Ascending aorta (tissue), 2 donors: ENCODE data around the gene TTLL13. TPM values are rescaled to one million over a fixed set of nuclear protein-coding genes. Genes with fewer than 3 reads are reported as not detected.

Experiments
- DNase-seq, 2 donors: peaks; one replicate each; pipeline ENCODE4 v3.0.0-alpha.2; 2019; ENCODE audit warnings: low spot score in 2 of 2
- H3K27ac ChIP-seq, 2 donors: fragments of 200-600 bp; sonication (generic); one replicate each; pipeline ENCODE4 v1.5.1; 2016 to 2017; ENCODE audit warnings: mild to moderate bottlenecking in 1 of 2
- H3K27me3 ChIP-seq: fragments of 200-600 bp; sonication (generic); one replicate; pipeline ENCODE4 v1.5.1; 2017
- H3K36me3 ChIP-seq, 2 donors: fragments of 200-600 bp; sonication (generic); one replicate each; pipeline ENCODE4 v1.5.1; 2016
- H3K4me1 ChIP-seq, 2 donors: fragments of 200-600 bp; sonication (generic); one replicate each; pipeline ENCODE4 v1.5.1; 2016 to 2017; ENCODE audit warnings: mild to moderate bottlenecking in 1 of 2
- H3K4me3 ChIP-seq, 2 donors: fragments of 200-600 bp; sonication (generic); one replicate each; pipeline ENCODE4 v1.5.1; 2016 to 2017; ENCODE audit warnings: mild to moderate bottlenecking in 1 of 2
- H3K9me3 ChIP-seq, 2 donors: fragments of 200-600 bp; sonication (generic); one replicate each; pipeline ENCODE4 v1.5.1; 2016
- CTCF ChIP-seq, 3 experiments: fragments of 200-600 bp in 2 of 3; fragments of 450-650 bp in 1 of 3; sonication (generic) in 2 of 3; IDR thresholded peaks; one replicate each; pipeline ENCODE4 v1.5.1; 2016 to 2019; ENCODE audit warnings: antibody characterized with exemption in 3 of 3, mild to moderate bottlenecking in 1 of 3, moderate library complexity in 1 of 3
- intact Hi-C: fragments of 100-400 bp; cut with DNase I; formaldehyde crosslinking; loops from one replicate; pipeline ENCODE4 v1.15.1; 2023
- total RNA-seq: library from RNA; depleted of rRNA; stranded (reverse); fragments of >200 nt; gene quantifications from one replicate; pipeline ENCODE4 v1.1.0, GENCODE V29; 2016

The TTLL13 gene
- total RNA-seq, 1 donor from 2014 or later = not detected

GRCh38 chr15:90219421-90220141 lies 29.8 kb upstream of the TTLL13 start:
- H3K9me3 ChIP-seq = no peaks in the 10 kb centered on the region
- H3K27ac ChIP-seq = no peak overlapping the region
- H3K36me3 ChIP-seq = peaks cover 13% of the 10 kb centered on the region in 2 donors
- H3K4me3 ChIP-seq = no peak overlapping the region
- TF ChIP-seq CTCF (IDR thresholded peaks at IDR 0.05) = peak; percentile 48 to 58 (median 57)
- DNase-seq = no peak
- H3K4me1 ChIP-seq = peaks cover 4 to 5% of the 10 kb centered on the region in 2 donors
- intact Hi-C loops = loop anchor here (10.0 kb wide), 1 partner anchor 455 kb away; no protein-coding TSS in a partner anchor
- no peaks in the 10 kb centered on the region for H3K27me3 ChIP-seq

GRCh38 chr15:90221246-90221900 lies 28.0 kb upstream of the TTLL13 start:
- Histone ChIP-seq H3K4me1 (peaks cover 4 to 5% of the 10 kb centered on the region in 2 donors), H3K27ac (peak overlapping the region in 1 of 2 donors; percentile 35), H3K9me3 (no peaks in the 10 kb centered on the region), H3K36me3 (peaks cover 24 to 29% of the 10 kb centered on the region in 2 donors), H3K27me3 (no peaks in the 10 kb centered on the region), H3K4me3 (no peak overlapping the region)
- DNase-seq = peak; percentile 42 to 88
- TF ChIP-seq CTCF (IDR thresholded peaks at IDR 0.05) = peak; percentile 74 to 92 (median 80)
- intact Hi-C loops = loop anchor here (10.0 kb wide), 1 partner anchor 457 kb away; no protein-coding TSS in a partner anchor

GRCh38 chr15:90222547-90222946 lies 26.8 kb upstream of the TTLL13 start:
- Histone ChIP-seq H3K27ac (no peak overlapping the region), H3K36me3 (peaks cover 28 to 32% of the 10 kb centered on the region in 2 donors), H3K9me3 (no peaks in the 10 kb centered on the region), H3K27me3 (no peaks in the 10 kb centered on the region), H3K4me3 (no peak overlapping the region), H3K4me1 (peaks cover 4 to 5% of the 10 kb centered on the region in 2 donors)
- no peak for TF ChIP-seq CTCF (IDR thresholded peaks at IDR 0.05)
- intact Hi-C loops = loop anchor here (10.0 kb wide), 1 partner anchor 458 kb away; no protein-coding TSS in a partner anchor
- DNase-seq = no peak

GRCh38 chr15:90223441-90224165 lies 25.8 kb upstream of the TTLL13 start:
- Histone ChIP-seq H3K9me3 (no peaks in the 10 kb centered on the region), H3K4me3 (no peak overlapping the region), H3K27me3 (no peaks in the 10 kb centered on the region), H3K36me3 (peaks cover 39 to 42% of the 10 kb centered on the region in 2 donors), H3K4me1 (peaks cover 4 to 5% of the 10 kb centered on the region in 2 donors), H3K27ac (no peak overlapping the region)
- TF ChIP-seq CTCF (IDR thresholded peaks at IDR 0.05) = no peak
- no peak for DNase-seq
- intact Hi-C loops = loop anchor here (10.0 kb wide), 1 partner anchor 459 kb away; no protein-coding TSS in a partner anchor

GRCh38 chr15:90225047-90225446 lies 24.3 kb upstream of the TTLL13 start:
- Histone ChIP-seq H3K36me3 (peaks cover 50 to 57% of the 10 kb centered on the region in 2 donors), H3K27me3 (no peaks in the 10 kb centered on the region), H3K4me1 (peaks cover 4 to 5% of the 10 kb centered on the region in 2 donors), H3K9me3 (no peaks in the 10 kb centered on the region), H3K27ac (no peak overlapping the region), H3K4me3 (no peak overlapping the region)
- TF ChIP-seq CTCF (IDR thresholded peaks at IDR 0.05) = no peak
- intact Hi-C loops = loop anchor here (10.0 kb wide), 1 partner anchor 460 kb away; no protein-coding TSS in a partner anchor
- DNase-seq = no peak
